GM18909 (cell line): ENCODE measurements around the gene ABCB11.
"Not testable (repeated sequence)": the region's sequence is repeated elsewhere in the genome, so short reads cannot be mapped to it uniquely, and the experiment has no call there.

Source experiments
- ATAC-seq: cut with Tn5 transposase; IDR thresholded peaks from one replicate; pipeline ENCODE4 v1.9.1; 2021; ENCODE audit warnings: mild to moderate bottlenecking; ENCODE audit not compliant: unreplicated experiment, poor library complexity

Gene ABCB11

GRCh38 chr2:169046440-169047151, 15.5 kb upstream of the ABCB11 start:
- no peak for ATAC-seq

DNA sequence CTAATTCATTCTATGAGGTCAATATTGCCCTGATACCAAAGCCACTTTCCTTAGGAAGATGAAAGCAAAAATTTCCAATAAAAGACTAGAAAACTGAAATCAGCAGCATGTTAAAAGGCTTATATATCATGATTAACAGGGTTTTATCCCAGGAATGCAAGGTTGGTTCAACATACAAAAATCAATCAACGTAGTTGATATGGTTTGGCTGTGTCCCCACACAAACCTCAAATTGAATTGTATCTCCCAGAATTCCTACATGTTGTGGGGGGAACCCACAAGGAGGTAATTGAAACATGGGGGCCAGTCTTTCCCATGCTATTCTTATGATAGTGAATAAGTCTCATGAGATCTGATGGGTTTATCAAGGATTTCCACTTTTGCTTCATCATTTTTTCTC, 11.7 kb upstream of the ABCB11 start:
- ATAC-seq, result no peak

- no peak for ATAC-seq
Observed at GRCh38 chr2:169041594-169041993, 10.5 kb upstream of the ABCB11 start.

DNA sequence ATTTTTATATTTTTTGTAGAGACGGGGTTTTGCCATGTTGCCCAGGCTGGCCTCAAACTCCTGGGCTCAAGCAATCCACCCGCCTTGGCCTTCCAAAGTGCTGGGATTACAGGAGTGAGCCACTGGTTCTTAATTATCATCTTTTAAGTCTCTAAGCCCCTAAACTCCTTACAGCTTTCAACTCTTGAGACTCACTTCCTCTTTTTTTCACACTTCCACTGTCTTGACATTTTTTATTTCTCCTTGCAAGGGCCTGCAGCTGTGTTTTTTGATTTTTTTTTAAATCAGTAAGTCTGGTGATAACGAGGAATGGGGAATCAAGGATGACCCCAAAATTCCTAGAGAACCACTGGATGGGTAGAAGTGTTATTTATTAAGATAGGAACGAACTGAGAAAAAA, 8.6 kb upstream of the ABCB11 start:
- no peak for ATAC-seq

DNA sequence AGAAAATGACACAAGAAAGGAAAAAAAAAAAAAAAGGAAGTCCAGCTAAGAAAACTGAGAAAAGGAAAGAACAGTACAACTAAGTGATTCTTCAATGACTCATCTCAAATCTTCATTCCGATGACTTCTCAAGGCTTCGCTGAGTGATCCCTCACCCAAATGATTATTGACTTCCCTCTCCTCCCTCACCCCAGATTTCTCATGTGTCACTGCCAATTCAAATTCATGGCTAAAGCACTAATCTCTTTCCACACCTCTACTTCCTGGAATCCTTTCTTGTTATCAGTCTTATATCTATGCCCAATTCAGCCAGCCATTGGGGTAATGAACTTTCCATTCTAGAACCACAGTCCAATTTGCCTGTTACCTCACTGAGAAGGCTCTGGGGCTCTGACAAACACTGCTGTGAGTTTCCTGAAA, 7.2 kb upstream of the ABCB11 start:
- peak; percentile 73 for ATAC-seq

DNA sequence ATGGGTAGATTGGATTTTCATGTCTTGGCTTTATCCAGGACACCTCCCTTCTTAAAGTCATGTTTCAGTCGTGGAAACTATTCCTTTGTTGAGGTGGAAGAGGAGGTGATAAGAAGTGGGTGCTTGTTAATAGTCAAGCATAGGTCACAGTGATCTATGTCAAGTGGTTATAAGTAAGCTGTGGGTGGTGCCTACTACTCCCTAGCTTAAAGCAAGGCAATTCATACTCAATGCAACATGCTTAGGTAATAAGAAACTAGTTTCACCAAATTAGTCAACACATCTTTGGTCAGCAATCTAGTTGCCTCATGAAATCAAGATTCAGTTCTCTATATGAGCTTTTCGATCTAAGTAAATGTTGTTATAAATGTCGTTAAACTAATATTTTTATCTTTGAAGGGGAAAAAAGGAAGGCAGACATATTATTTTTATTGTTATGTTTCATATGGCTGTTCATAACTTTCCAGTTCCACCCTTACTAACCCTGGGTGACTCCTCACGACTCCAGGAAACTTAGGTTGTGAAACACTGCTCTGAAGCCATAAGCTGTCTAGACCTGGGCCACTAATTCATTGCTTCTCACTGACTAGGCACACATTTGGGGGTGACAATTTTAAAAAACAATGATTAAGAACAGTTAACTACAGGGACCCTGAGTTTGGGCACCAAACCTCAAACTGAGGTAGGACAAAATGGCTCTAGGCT, 5.8 kb upstream of the ABCB11 start:
- peak; percentile 73 for ATAC-seq

DNA sequence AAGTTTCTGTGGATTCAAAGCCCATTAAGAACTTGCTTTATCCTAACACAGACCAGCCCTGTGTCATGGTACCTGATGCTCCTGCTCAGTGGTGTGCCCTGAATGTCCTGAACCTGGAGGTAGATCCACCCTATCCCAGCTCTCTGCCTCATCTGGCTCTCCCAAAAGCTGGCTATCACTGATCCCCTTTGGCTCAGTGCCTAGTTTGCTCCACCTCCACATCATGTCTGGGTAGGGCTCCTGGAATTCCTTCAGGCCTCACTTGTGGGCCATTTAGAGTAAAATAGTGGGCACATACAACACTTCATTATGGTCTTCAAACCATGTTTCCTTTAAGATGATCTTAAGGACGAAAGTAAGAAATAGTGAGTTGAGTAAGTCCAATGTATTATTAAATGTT, 4.8 kb upstream of the ABCB11 start:
- no peak for ATAC-seq

GRCh38 chr2:169034984-169035544, 3.9 kb upstream of the ABCB11 start:
- ATAC-seq, result no peak

- no peak for ATAC-seq
Observed at GRCh38 chr2:169034256-169034655, 3.1 kb upstream of the ABCB11 start.

GRCh38 chr2:169029341-169029740, 1.8 kb downstream of the ABCB11 start:
- no peak for ATAC-seq

DNA sequence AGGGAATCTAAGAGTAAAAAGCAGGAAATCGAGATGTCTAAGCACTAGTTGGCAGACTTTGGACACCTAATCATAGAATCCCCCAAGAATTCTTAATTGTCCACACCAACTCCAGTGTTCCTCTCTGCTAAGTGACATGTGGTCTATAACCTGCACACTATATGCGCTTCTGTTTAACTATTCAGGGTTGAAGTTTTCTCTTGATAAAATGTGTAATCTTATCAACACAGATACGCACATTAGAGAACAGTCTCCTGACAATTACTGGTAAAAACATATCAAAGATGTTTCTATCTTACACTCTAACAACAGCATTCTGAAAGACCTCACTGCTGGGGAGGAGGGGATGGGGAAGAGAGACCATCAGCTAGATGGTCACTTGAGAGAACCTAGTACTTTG, 3.9 kb downstream of the ABCB11 start:
- no peak for ATAC-seq

- ATAC-seq, result no peak
Observed at GRCh38 chr2:169026056-169026455, 5.1 kb downstream of the ABCB11 start.

DNA sequence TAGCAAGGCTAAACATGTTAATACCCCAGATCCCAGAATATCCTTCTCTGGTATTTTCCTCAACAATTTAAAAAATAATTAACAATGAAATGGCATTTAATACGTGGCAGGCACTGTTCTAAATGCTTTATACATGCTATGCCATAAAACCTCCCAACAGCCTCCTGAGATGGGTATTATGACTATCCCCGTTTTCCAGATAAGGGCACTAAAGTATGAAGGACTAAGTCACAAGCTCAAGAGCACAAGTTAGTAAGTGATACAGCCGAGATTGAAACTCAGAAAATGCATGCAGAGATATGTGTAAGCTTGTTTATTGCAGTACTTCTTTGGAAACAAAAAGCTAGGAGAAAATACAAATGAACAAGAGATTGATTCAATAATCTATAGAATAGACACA, 8.0 kb downstream of the ABCB11 start:
- ATAC-seq, result no peak

GRCh38 chr2:169018390-169018789, 12.7 kb downstream of the ABCB11 start:
- ATAC-seq, result no peak

GRCh38 chr2:169015943-169016342, 15.2 kb downstream of the ABCB11 start:
- no peak for ATAC-seq

GRCh38 chr2:169014780-169015179, 16.3 kb downstream of the ABCB11 start:
- ATAC-seq, result no peak

- no peak for ATAC-seq
Observed at GRCh38 chr2:169013628-169014026, 17.5 kb downstream of the ABCB11 start.

DNA sequence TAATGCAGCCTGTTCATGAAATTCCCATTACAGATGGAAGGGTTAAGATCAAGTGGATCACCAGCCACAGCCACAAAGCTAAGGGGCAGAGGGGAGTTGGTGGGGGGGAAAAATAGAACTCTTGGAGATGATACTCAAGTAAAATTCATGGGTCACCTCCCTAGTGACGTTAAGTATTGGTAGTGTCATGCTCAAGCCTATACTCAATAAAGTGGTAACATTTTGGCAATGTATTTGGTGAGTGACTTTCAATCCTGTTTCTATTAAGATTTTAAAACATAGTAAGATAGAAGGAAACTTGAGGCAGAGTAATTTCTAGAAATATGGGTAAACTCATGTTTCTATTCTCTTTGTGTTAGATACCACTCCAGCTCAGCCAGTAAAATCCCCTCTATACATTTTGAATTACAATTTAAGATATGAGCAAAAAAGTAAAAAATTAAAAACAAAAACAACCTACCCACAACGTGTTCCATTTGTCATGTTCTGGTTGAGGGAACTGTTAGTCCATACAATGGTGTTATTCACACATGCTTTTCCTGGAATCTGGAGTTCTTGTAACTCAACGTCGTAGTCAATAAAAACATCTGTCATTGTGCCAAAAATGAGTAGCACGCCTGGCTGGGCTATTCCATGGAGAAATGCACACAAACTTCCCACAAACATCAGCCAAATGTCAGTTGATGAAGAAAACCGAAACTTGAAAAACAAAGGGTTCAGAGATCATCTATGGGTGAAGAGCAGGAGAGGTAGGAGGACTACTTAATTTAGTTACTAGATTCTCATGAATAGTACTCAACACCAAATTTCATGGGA, 18.1 kb downstream of the ABCB11 start:
- ATAC-seq, result no peak

- ATAC-seq, result not testable (repeated sequence)
Observed at GRCh38 chr2:169012191-169012792, 18.8 kb downstream of the ABCB11 start.

DNA sequence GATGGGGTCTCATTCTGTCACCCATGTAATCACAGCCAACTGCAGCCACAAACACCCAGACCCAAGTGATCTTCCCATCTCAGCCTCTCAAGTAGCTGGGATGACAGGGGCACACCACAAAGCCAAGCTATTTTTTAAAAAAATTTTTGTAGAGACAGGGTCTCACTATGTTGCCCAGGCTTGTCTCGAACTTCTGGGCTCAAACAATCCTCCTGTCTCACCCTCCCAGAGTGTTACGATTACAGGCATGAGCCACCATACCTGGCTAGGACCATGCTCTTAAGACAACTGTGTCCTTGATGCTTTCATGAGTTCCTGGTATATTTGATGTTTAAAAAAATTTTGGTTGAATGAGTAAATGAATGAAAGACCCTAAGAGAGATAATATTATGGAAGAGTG, 19.4 kb downstream of the ABCB11 start:
- ATAC-seq, result no peak
